ENCODE measurements around the gene GOLGA8M.
"Not testable (repeated sequence)": the region's sequence is repeated elsewhere in the genome, so short reads cannot be mapped to it uniquely, and the experiment has no call there.

DNA sequence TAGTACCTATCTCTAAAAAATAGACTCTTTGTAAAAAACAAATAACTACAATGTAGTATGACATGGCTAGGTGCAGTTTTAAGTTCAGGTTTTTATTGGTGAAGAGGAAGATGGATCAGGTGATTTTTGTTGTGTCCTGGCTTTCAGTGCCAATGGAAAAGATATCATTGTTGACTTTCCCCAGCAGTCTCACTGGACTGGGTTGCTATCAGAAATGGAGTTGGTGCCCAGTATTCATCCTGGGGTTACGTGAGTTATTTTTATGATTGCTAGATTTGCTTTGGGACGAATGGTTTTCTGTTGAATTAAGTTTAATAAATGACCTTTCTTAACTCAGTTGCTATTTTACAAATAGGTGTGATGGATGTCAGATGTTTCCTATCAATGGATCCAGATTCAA lies 38.7 kb downstream of the GOLGA8M start:
- TF ChIP-seq, protein P1, sequence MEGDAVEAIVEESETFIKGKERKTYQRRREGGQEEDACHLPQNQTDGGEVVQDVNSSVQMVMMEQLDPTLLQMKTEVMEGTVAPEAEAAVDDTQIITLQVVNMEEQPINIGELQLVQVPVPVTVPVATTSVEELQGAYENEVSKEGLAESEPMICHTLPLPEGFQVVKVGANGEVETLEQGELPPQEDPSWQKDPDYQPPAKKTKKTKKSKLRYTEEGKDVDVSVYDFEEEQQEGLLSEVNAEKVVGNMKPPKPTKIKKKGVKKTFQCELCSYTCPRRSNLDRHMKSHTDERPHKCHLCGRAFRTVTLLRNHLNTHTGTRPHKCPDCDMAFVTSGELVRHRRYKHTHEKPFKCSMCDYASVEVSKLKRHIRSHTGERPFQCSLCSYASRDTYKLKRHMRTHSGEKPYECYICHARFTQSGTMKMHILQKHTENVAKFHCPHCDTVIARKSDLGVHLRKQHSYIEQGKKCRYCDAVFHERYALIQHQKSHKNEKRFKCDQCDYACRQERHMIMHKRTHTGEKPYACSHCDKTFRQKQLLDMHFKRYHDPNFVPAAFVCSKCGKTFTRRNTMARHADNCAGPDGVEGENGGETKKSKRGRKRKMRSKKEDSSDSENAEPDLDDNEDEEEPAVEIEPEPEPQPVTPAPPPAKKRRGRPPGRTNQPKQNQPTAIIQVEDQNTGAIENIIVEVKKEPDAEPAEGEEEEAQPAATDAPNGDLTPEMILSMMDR (IDR thresholded peaks at IDR 0.05) = not testable (repeated sequence)
- TF ChIP-seq POLR2A, EP300 (IDR thresholded peaks at IDR 0.05): not testable (repeated sequence)

All from tibial nerve (tissue), 4 donors.